GM19455 (cell line): Measurements from ENCODE around the gene TNNT2.

Experiments used
- ATAC-seq: cut with Tn5 transposase; IDR thresholded peaks from one replicate; pipeline ENCODE4 v1.9.1; 2021; ENCODE audit not compliant: unreplicated experiment

The TNNT2 gene

GRCh38 chr1:201318504-201319340, 58.8 kb downstream of the TNNT2 start:
- no peak for ATAC-seq

- ATAC-seq, result no peak
These were observed 59.9 kb downstream of the TNNT2 start for GRCh38 chr1:201317551-201317950.

- ATAC-seq, result no peak
These were observed 60.9 kb downstream of the TNNT2 start for GRCh38 chr1:201316556-201316955.

- ATAC-seq, result no peak
These were observed 64.4 kb downstream of the TNNT2 start for GRCh38 chr1:201313086-201313485.

- ATAC-seq, result no peak
These were observed 65.2 kb downstream of the TNNT2 start for GRCh38 chr1:201312298-201312697.

GRCh38 chr1:201311356-201312011, 66.0 kb downstream of the TNNT2 start:
- no peak for ATAC-seq

- ATAC-seq, result no peak
These were observed 66.5 kb downstream of the TNNT2 start for GRCh38 chr1:201310986-201311355.

GRCh38 chr1:201310251-201310985, 67.1 kb downstream of the TNNT2 start:
- no peak for ATAC-seq

- no peak for ATAC-seq
These were observed 68.1 kb downstream of the TNNT2 start for GRCh38 chr1:201309416-201309815.
